Kidney (tissue), 14 donors: ENCODE measurements around the gene CTNND2. TPM values are rescaled to one million over a fixed set of nuclear protein-coding genes. Genes with fewer than 3 reads are reported as not detected.
A peak's percentile ranks its signal among the peaks of the same experiment; 100 is the strongest.

Experiments used
- DNase-seq, 5 donors: peaks; one replicate each; pipeline ENCODE4 v3.0.0-alpha.2; 2013 to 2020
- FAIRE-seq: peaks from 2 replicates; lab custom pipeline; 2012; peaks lifted over from hg19 to GRCh38; lab: Jason Lieb, UNC
- H3K27ac ChIP-seq, 2 donors: one replicate each; pipeline ENCODE4 v1.7.0; 2013; ENCODE audit warnings: low read depth in 2 of 2, low read length in 2 of 2, inconsistent platforms in 1 of 2
- H3K27me3 ChIP-seq: one replicate; pipeline ENCODE4 v1.7.1; 2013; ENCODE audit warnings: low read length, inconsistent platforms; ENCODE audit not compliant: control insufficient read depth, insufficient read depth
- H3K36me3 ChIP-seq, 3 donors: one replicate each; pipeline versions ENCODE4 v1.7.0 to v1.7.1; 2013; ENCODE audit warnings: low read length in 3 of 3, control low read depth in 1 of 3, inconsistent platforms in 1 of 3; ENCODE audit not compliant: insufficient read depth in 3 of 3, control insufficient read depth in 2 of 3
- H3K4me1 ChIP-seq, 3 donors: one replicate each; pipeline versions ENCODE4 v1.7.0 to v1.7.1; 2013; ENCODE audit warnings: low read length in 3 of 3, inconsistent platforms in 1 of 3, low read depth in 1 of 3; ENCODE audit not compliant: control insufficient read depth in 2 of 3, insufficient read depth in 2 of 3
- H3K4me3 ChIP-seq, 3 donors: one replicate each; pipeline versions ENCODE4 v1.7.0 to v1.8.1; 2013; ENCODE audit warnings: low read length in 3 of 3, control low read depth in 1 of 3, inconsistent platforms in 1 of 3
- H3K9ac ChIP-seq, 3 donors: one replicate each; pipeline versions ENCODE4 v1.7.0 to v1.7.1; 2013; ENCODE audit warnings: low read length in 3 of 3, control low read depth in 1 of 3, inconsistent platforms in 1 of 3
- H3K9me3 ChIP-seq, 3 donors: one replicate each; pipeline versions ENCODE4 v1.7.0 to v1.7.1; 2013; ENCODE audit warnings: low read length in 3 of 3, control low read depth in 1 of 3, inconsistent platforms in 1 of 3; ENCODE audit not compliant: control insufficient read depth in 2 of 3, insufficient read depth in 1 of 3
- intact Hi-C: fragments of 100-400 bp; cut with DNase I; formaldehyde crosslinking; loops from one replicate; pipeline ENCODE4 v1.11.1; 2022
- polyA plus RNA-seq: library from polyadenylated mRNA; stranded (reverse); fragments of 350-450 nt; fragmentation: Illumina TruSeq; extraction: RNeasy Lipid Tissue Mini Kit (QIAGEN cat#74804); gene quantifications from one replicate; pipeline ENCODE4 v1.2.3, GENCODE V29; 2014; ENCODE audit warnings: low read depth, low replicate concordance; ENCODE audit not compliant: insufficient read depth
- total RNA-seq: library from RNA; stranded (reverse); fragmentation: NEBNext Ultra II Directional; extraction: Animal tissue kit (Norgen Biotek cat#: 25700); gene quantifications from one replicate; pipeline ENCODE4 v1.2.1, GENCODE V29; 2021
- TF ChIP-seq, protein P1 (sequence below): IDR thresholded peaks from 3 replicates; pipeline ENCODE4 v1.5.1; 2012; ENCODE audit warnings: mild to moderate bottlenecking, moderate library complexity, borderline replicate concordance; ENCODE audit not compliant: insufficient read depth; ENCODE audit errors: extremely low read depth
- donor health status: control.
- donor health status: control.
- donor health status: control.
- donor health status: control.
- donor health status: control.
- donor health status: DM: yes; HTN: yes; CAD: no.
- donor health status: Normal renal cell carcinoma (clear cell type).

Gene CTNND2
- total and polyA plus RNA-seq, 2 donors from 2014 or later: 0.15 to 0.79 TPM

DNA sequence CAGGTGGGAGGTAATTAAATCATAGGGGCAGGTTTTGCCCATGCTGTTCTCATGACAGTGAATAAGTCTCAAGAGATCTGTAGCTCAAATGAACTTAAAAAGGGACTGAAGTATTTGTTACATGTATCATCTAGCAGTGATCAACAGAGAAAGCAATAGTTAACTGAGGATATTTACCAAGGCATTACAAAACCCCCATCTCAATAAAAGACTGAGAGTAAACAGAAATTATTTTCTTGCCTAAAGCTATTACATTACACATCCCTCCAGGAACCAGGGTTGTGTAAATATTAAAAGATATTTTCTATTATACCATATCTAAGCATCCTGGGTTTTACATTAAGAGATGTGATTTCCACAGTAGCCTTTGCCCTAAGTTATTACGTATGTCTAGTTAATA lies 169.9 kb downstream of the CTNND2 start:
- DNase-seq: no peak
- TF ChIP-seq, protein P1, sequence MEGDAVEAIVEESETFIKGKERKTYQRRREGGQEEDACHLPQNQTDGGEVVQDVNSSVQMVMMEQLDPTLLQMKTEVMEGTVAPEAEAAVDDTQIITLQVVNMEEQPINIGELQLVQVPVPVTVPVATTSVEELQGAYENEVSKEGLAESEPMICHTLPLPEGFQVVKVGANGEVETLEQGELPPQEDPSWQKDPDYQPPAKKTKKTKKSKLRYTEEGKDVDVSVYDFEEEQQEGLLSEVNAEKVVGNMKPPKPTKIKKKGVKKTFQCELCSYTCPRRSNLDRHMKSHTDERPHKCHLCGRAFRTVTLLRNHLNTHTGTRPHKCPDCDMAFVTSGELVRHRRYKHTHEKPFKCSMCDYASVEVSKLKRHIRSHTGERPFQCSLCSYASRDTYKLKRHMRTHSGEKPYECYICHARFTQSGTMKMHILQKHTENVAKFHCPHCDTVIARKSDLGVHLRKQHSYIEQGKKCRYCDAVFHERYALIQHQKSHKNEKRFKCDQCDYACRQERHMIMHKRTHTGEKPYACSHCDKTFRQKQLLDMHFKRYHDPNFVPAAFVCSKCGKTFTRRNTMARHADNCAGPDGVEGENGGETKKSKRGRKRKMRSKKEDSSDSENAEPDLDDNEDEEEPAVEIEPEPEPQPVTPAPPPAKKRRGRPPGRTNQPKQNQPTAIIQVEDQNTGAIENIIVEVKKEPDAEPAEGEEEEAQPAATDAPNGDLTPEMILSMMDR: no peak
- no peaks in the 10 kb centered on the region for H3K9me3 ChIP-seq
- no peak overlapping the region for H3K4me3 ChIP-seq
- no peaks in the 10 kb centered on the region for H3K36me3 ChIP-seq
- no peaks in the 10 kb centered on the region for H3K27me3 ChIP-seq
- H3K9ac ChIP-seq: no peak overlapping the region
- no peak overlapping the region for H3K27ac ChIP-seq
- FAIRE-seq: no peak
- H3K4me1 ChIP-seq: no peaks in the 10 kb centered on the region
- intact Hi-C loops: no loop called here

DNA sequence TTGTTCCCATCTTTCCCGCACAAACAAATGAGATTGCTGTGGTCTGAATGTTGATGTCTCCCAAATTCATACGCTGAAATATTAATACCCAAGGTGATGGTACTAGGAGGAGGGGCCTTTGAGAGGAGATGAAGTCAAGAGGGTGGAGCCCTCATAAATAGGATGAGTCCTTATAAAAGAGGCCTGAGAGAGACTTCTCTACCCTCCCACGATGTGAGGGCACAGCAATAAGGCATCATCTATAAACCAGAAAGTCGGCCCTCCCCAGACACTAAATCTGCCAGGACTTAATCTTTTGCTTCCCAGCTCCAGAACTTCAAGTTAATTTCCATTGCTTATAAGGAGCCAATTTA lies 170.4 kb downstream of the CTNND2 start:
- Histone ChIP-seq H3K9me3 (no peaks in the 10 kb centered on the region), H3K27ac (no peak overlapping the region), H3K9ac (no peak overlapping the region), H3K36me3 (no peaks in the 10 kb centered on the region), H3K4me3 (no peak overlapping the region), H3K4me1 (no peaks in the 10 kb centered on the region), H3K27me3 (no peaks in the 10 kb centered on the region)
- TF ChIP-seq, protein P1: no peak
- DNase-seq (no peak), FAIRE-seq (no peak)
- intact Hi-C loops: no loop called here

DNA sequence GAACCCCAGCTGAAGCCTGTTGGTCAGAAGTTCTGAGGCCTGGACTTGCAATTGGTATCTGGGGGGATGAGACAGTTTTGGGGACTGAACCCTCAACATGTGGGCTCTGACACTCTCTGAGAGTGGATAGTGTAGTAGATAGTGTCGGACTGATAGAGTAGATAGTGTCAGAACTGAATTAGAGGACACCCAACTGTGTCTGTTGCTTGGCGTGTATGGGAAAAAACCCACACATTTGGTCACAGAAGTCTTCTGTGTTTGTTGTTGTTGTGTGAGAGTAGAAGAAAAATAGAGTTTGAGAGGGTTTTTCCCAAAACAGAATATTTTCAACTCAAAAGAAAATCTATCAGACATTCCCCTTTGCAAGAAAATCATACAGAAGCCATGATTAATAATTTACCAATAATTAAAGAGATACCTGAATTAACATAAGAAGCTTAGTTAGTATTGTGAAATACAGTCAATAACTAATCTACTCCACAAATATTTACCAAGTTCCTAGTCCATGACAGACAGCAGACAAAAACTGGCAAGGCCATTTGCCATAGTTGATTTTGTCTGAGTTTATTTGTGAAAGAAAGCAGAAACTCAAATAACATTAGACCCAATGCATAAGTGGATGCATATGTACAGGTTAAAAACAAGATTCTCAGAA lies 170.9 kb downstream of the CTNND2 start:
- DNase-seq: no peak
- intact Hi-C loops: no loop called here
- no peak overlapping the region for H3K27ac ChIP-seq
- no peak overlapping the region for H3K4me3 ChIP-seq
- TF ChIP-seq, protein P1: no peak
- H3K9ac ChIP-seq: no peak overlapping the region
- no peak for FAIRE-seq
- H3K36me3 ChIP-seq: no peaks in the 10 kb centered on the region
- H3K9me3 ChIP-seq: no peaks in the 10 kb centered on the region
- H3K4me1 ChIP-seq: no peaks in the 10 kb centered on the region
- H3K27me3 ChIP-seq: no peaks in the 10 kb centered on the region

DNA sequence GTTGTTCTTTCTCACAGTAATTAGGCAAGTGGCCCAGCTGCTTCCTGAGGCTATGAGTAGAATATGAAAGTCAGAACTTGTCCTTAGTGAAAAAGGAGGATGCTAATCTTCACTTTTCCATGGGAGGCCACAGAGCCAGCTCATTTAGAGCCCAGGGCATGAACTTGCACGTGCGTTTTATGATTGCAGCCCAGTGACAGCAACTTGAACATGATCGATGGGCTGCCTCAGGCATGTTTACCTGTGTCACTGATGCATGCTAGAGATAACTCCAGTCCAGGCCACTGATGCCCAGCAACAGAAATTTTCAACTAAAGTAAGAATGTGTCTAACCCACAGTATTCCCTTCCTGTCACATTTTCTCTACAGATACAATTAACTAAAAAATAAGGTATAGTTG lies 179.3 kb downstream of the CTNND2 start:
- TF ChIP-seq, protein P1: no peak
- DNase-seq (peak in 4 of 5 donors; percentile 46 to 67 (median 60)), FAIRE-seq (no peak)
- intact Hi-C loops: no loop called here
- no peaks in the 10 kb centered on the region for H3K9me3 ChIP-seq
- H3K27me3 ChIP-seq: no peaks in the 10 kb centered on the region
- H3K9ac ChIP-seq: no peak overlapping the region
- no peaks in the 10 kb centered on the region for H3K4me1 ChIP-seq
- no peaks in the 10 kb centered on the region for H3K36me3 ChIP-seq
- H3K27ac ChIP-seq: no peak overlapping the region
- no peak overlapping the region for H3K4me3 ChIP-seq
